ENCODE measurements around the gene NEDD4L.

Gene NEDD4L

DNA sequence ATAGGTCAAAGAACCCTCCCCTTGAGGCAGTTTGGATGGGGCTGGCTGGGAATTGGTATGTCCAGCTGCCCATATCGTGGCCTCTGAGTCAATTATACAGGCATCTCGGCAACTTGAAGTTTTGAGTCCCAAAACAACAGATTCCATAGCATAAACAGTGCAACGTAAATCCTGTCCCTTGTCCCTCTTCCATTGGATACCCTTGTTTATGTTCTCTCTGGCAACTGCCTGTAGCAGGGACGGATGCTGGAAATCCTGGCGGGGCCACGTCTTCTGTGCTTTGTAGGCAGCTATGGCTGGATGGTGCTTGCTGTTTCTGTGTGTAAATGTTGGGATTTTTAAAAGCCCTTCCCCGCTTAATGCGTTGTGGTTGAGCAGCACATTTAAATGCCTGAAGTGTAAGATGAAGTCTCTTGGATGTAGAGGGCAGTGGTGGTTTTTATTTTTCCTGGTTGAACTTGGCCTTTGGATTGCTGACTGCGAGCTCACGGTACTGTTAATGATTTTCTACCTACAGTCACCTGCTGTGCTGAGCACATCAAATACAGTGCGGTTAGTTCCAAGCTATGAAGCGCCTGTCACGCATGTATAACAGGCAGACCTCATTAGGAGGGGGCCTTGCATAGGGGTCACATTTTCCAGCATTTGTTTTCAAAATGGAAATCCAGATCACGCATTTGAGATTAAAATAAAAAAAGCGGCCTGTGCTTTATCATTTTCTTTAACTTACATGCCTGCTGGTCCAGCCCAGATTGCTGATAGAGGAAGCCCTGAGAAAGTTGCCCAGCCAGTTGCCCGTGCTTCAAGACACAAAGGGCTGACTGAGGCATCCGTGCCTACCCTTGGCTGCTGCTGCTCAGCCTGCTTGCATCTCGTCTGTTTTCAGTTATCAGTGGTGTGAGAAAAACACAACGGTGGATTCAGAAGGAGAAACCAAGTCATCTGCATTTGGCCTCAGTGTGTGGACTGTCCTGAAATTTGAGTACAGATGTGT, 84.7 kb downstream of the NEDD4L start:
- Mint-ChIP-seq H3K4me1 (peaks cover 7% of the 10 kb centered on the region), H3K27ac (peak overlapping the region; percentile 55), H3K27me3 (ENCODE audit: low read depth, poor library complexity) (peaks cover 5% of the 10 kb centered on the region), H3K9me3 (no peaks in the 10 kb centered on the region), H3K36me3 (ENCODE audit: low read depth) (peaks cover 7% of the 10 kb centered on the region), H3K4me3 (no peak overlapping the region)
- no peak for DNase-seq
- TF ChIP-seq, protein P1, sequence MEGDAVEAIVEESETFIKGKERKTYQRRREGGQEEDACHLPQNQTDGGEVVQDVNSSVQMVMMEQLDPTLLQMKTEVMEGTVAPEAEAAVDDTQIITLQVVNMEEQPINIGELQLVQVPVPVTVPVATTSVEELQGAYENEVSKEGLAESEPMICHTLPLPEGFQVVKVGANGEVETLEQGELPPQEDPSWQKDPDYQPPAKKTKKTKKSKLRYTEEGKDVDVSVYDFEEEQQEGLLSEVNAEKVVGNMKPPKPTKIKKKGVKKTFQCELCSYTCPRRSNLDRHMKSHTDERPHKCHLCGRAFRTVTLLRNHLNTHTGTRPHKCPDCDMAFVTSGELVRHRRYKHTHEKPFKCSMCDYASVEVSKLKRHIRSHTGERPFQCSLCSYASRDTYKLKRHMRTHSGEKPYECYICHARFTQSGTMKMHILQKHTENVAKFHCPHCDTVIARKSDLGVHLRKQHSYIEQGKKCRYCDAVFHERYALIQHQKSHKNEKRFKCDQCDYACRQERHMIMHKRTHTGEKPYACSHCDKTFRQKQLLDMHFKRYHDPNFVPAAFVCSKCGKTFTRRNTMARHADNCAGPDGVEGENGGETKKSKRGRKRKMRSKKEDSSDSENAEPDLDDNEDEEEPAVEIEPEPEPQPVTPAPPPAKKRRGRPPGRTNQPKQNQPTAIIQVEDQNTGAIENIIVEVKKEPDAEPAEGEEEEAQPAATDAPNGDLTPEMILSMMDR (IDR thresholded peaks at IDR 0.05): no peak

DNA sequence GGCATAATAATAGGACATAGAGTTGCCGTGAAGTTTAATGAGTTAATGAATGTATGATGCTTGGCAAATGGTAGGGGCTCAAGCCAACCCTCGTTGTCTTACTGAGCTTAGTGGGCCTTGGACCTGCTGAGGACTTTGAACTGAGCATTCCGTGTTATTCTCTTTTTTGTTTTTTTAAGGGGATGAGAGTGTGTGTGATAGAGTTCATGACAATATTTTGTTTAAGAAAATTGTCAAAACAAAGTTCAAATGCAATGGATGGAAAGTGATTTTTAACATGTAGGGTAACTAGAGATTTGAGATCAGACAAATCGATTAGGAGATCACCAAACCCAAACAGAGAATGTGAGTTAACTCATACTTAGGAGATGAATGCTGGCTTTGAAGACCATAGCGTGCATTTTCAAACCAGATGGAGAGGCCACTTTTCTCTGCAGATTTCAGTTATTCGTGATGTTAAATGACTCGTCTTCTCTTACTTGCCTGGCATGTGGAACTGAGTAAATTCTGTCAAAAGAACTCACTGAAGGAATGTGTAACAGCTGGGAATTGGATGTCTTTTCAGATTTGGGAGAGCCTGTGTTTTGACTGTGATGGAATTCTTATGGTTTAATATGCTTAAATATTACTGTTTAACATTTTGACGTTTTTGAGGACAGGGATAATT, 88.7 kb downstream of the NEDD4L start:
- Mint-ChIP-seq H3K27ac (no peak overlapping the region), H3K27me3 (ENCODE audit: low read depth, poor library complexity) (no peaks in the 10 kb centered on the region), H3K4me3 (no peak overlapping the region), H3K36me3 (ENCODE audit: low read depth) (peaks cover 7% of the 10 kb centered on the region), H3K4me1 (peaks cover 27% of the 10 kb centered on the region), H3K9me3 (no peaks in the 10 kb centered on the region)
- TF ChIP-seq, protein P1 (IDR thresholded peaks at IDR 0.05): no peak
- DNase-seq: no peak

DNA sequence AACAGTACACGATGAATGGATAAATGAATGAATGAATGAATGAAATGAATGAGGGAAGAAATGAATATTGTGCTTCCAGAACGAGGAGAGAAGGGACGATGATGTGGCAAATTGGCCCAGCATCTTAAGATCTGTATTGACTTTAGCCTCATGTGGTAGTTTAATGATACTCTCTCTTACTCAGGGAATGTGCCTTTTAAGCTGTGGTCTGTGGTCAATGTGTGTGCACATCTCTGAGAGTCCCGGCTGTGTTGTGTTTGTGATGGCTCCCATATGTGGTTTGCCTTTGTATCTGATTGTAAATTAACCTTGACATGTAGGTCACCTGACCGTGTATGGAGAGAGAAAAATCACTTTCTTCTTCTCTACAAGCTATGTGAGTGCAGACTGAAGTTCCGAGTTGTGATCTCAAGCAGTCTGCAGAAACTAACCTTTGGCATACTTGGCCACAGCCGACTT, 91.2 kb downstream of the NEDD4L start:
- no peak overlapping the region for H3K27ac Mint-ChIP-seq
- H3K9me3 Mint-ChIP-seq: no peaks in the 10 kb centered on the region
- H3K27me3 Mint-ChIP-seq (ENCODE audit: low read depth, poor library complexity): no peaks in the 10 kb centered on the region
- DNase-seq: no peak
- no peak overlapping the region for H3K4me3 Mint-ChIP-seq
- TF ChIP-seq, protein P1 (IDR thresholded peaks at IDR 0.05): no peak
- H3K4me1 Mint-ChIP-seq: peaks cover 31% of the 10 kb centered on the region
- no peaks in the 10 kb centered on the region for H3K36me3 Mint-ChIP-seq (ENCODE audit: low read depth)

DNA sequence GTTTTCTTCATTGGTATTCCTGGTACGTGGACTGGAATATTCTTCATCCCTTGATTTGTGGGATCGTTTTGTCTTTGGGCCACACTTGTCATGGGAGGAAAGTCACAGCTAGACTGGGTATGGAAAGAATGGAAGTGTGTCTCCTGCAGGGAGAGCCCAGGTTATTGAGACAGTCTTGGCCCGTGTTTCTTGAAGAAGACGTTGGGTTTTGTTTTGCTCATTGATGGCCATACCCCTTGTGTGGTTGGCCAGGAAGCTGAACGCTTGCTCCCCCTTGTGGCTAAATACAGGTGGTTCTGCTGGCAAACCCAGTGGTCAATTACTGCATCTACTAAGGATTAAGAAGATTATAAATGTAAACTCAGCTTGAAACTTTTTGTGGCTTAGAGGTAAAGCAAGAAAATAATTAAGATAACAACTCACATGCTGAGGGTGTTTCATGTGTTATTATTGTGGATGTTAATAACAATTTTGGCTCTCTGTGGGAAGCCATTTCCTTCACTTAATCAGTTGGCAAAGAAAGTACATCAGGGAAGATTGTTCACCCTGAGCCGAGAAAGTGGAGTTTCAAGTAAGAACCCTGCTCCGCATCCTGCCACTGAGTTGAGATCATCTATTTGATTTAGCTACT, 91.8 kb downstream of the NEDD4L start:
- DNase-seq: peak; percentile 57
- Mint-ChIP-seq H3K4me3 (no peak overlapping the region), H3K4me1 (peaks cover 31% of the 10 kb centered on the region), H3K9me3 (no peaks in the 10 kb centered on the region), H3K36me3 (ENCODE audit: low read depth) (no peaks in the 10 kb centered on the region), H3K27ac (no peak overlapping the region), H3K27me3 (ENCODE audit: low read depth, poor library complexity) (no peaks in the 10 kb centered on the region)
- TF ChIP-seq, protein P1 (IDR thresholded peaks at IDR 0.05): peak; percentile 72

DNA sequence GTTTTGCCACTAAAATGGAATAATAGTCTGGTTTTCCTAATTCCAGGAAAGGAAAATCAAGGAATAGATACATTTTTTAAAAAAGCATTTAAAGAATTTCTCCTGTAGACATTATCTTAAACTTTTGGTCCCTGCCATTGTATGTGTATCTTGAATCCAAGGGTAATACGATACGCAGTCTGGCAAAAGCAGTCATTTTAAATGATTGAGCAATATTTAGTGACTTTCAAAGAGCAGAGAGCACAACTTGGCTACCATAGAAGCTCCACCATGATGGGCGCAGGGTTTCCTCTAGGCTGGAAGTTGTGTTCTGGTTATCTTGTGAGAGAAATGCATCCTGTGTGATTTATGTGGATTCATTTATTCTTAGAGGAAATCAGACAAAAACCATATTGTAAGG, 92.9 kb downstream of the NEDD4L start:
- Mint-ChIP-seq H3K4me3 (no peak overlapping the region), H3K27me3 (ENCODE audit: low read depth, poor library complexity) (no peaks in the 10 kb centered on the region), H3K36me3 (ENCODE audit: low read depth) (no peaks in the 10 kb centered on the region), H3K4me1 (peaks cover 31% of the 10 kb centered on the region), H3K9me3 (no peaks in the 10 kb centered on the region), H3K27ac (peak overlapping the region; percentile 86)
- TF ChIP-seq, protein P1 (IDR thresholded peaks at IDR 0.05): no peak
- DNase-seq: no peak

Measured in nephron progenitor cell (in vitro differentiated cells).